OCI-LY3 (cell line): ENCODE data around the gene C16orf86.

ENCODE experiments used
- H2AFZ ChIP-seq: fragments of 200-600, 300-600 bp; shearing (Covaris generic); 2 replicates; pipeline ENCODE4 v1.6.0; 2014; ENCODE audit warnings: antibody characterized with exemption, low read depth, low read length
- H3K27ac ChIP-seq: fragments of 200-600, 300-600 bp; sonication (generic); 2 replicates; pipeline ENCODE4 v1.5.1; 2014; ENCODE audit warnings: mild to moderate bottlenecking, low read length, moderate library complexity, mixed read lengths
- H3K27me3 ChIP-seq: fragments of 200-600, 300-600 bp; sonication (generic); 2 replicates; pipeline ENCODE4 v1.6.1; 2014; ENCODE audit warnings: low read depth, low read length, mixed read lengths
- H3K36me3 ChIP-seq: fragments of 200-600, 300-600 bp; sonication (generic); replicated peaks from 2 replicates; pipeline ENCODE3; 2014; ENCODE audit warnings: low read depth, low read length, mixed read lengths
- H3K4me1 ChIP-seq: fragments of 300-600, 200-600 bp; sonication (generic); 2 replicates; pipeline ENCODE4 v1.6.1; 2014; ENCODE audit warnings: low read length, mixed read lengths
- H3K4me2 ChIP-seq: fragments of 200-600, 300-600 bp; sonication (generic); 2 replicates; pipeline ENCODE4 v1.6.1; 2014; ENCODE audit warnings: low read length, mixed read lengths
- H3K4me3 ChIP-seq: fragments of 300-600, 200-600 bp; sonication (generic); 2 replicates; pipeline ENCODE4 v1.5.1; 2014; ENCODE audit warnings: antibody characterized with exemption, mild to moderate bottlenecking, low read length, moderate library complexity
- H3K79me2 ChIP-seq: fragments of 300-600, 200-600 bp; shearing (Covaris generic); 2 replicates; pipeline ENCODE4 v1.6.1; 2014; ENCODE audit warnings: mild to moderate bottlenecking, low read length, mixed read lengths
- H3K9ac ChIP-seq: fragments of 300-600, 200-600 bp; shearing (Covaris generic); 2 replicates; pipeline ENCODE4 v1.6.0; 2014; ENCODE audit warnings: mild to moderate bottlenecking, low read length, moderate library complexity
- H3K9me3 ChIP-seq: fragments of 200-600, 300-600 bp; shearing (Covaris generic); 2 replicates; pipeline ENCODE4 v1.6.1; 2014; ENCODE audit warnings: low read length, mixed read lengths; ENCODE audit not compliant: insufficient read depth
- H4K20me1 ChIP-seq: fragments of 200-600, 300-600 bp; sonication (generic); 2 replicates; pipeline ENCODE4 v1.6.1; 2016; ENCODE audit warnings: low read length, mixed read lengths; ENCODE audit not compliant: insufficient read depth
- CTCF ChIP-seq: fragments of 200-600, 300-600 bp; sonication (generic); IDR thresholded peaks from 2 replicates; pipeline ENCODE4 v1.5.1; 2014; ENCODE audit warnings: antibody characterized with exemption, low read length, low read depth
- EZH2phosphoT487 ChIP-seq: fragments of 200-600 bp; shearing (Covaris generic); IDR thresholded peaks from 2 replicates; pipeline ENCODE4 v1.6.1; 2018; ENCODE audit warnings: antibody characterized with exemption, mixed run types, low read depth

The C16orf86 gene

GRCh38 chr16:67674851-67675578 is 8.4 kb downstream of the C16orf86 start:
- Histone ChIP-seq H3K9me3 (no peaks in the 10 kb centered on the region), H3K36me3 (no peaks in the 10 kb centered on the region), H3K9ac (no peak overlapping the region), H3K4me1 (peaks cover 18% of the 10 kb centered on the region), H4K20me1 (no peaks in the 10 kb centered on the region), H3K4me3 (no peak overlapping the region), H3K79me2 (no peaks in the 10 kb centered on the region), H3K27ac (no peak overlapping the region), H3K27me3 (no peaks in the 10 kb centered on the region), H3K4me2 (no peak overlapping the region), H2AFZ (no peak overlapping the region)
- TF ChIP-seq CTCF (no peak), EZH2phosphoT487 (no peak)

GRCh38 chr16:67675579-67675935 is 8.9 kb downstream of the C16orf86 start:
- H3K4me2 ChIP-seq: no peak overlapping the region
- no peak overlapping the region for H3K9ac ChIP-seq

GRCh38 chr16:67675999-67676398 is 9.4 kb downstream of the C16orf86 start:
- H3K4me3 ChIP-seq: no peak overlapping the region
- H3K27me3 ChIP-seq: no peaks in the 10 kb centered on the region
- peaks cover 16% of the 10 kb centered on the region for H3K4me1 ChIP-seq
- no peaks in the 10 kb centered on the region for H3K36me3 ChIP-seq
- H3K27ac ChIP-seq: no peak overlapping the region
- H3K9me3 ChIP-seq: no peaks in the 10 kb centered on the region
- no peaks in the 10 kb centered on the region for H4K20me1 ChIP-seq
- H2AFZ ChIP-seq: no peak overlapping the region
- no peaks in the 10 kb centered on the region for H3K79me2 ChIP-seq
- no peak overlapping the region for H3K4me2 ChIP-seq
- TF ChIP-seq EZH2phosphoT487: no peak
- TF ChIP-seq CTCF: no peak
- H3K9ac ChIP-seq: no peak overlapping the region

More at GRCh38 chr16:67675579-67675935, 8.9 kb downstream of the C16orf86 start:
- no peak overlapping the region for H3K27ac ChIP-seq
- no peaks in the 10 kb centered on the region for H3K27me3 ChIP-seq
- no peaks in the 10 kb centered on the region for H3K36me3 ChIP-seq
- H3K4me3 ChIP-seq: no peak overlapping the region
- no peaks in the 10 kb centered on the region for H4K20me1 ChIP-seq
- H2AFZ ChIP-seq: no peak overlapping the region
- peaks cover 16% of the 10 kb centered on the region for H3K4me1 ChIP-seq
- H3K9me3 ChIP-seq: no peaks in the 10 kb centered on the region
- no peaks in the 10 kb centered on the region for H3K79me2 ChIP-seq
- TF ChIP-seq EZH2phosphoT487: no peak
- no peak for TF ChIP-seq CTCF

- H3K27ac ChIP-seq: no peak overlapping the region
- no peaks in the 10 kb centered on the region for H3K9me3 ChIP-seq
- no peak overlapping the region for H2AFZ ChIP-seq
- H3K4me1 ChIP-seq: peaks cover 16% of the 10 kb centered on the region
- no peaks in the 10 kb centered on the region for H4K20me1 ChIP-seq
- no peaks in the 10 kb centered on the region for H3K79me2 ChIP-seq
- TF ChIP-seq EZH2phosphoT487 (no peak), CTCF (no peak)
- H3K4me3 ChIP-seq: no peak overlapping the region
- no peaks in the 10 kb centered on the region for H3K27me3 ChIP-seq
- H3K9ac ChIP-seq: no peak overlapping the region
- H3K36me3 ChIP-seq: no peaks in the 10 kb centered on the region
- H3K4me2 ChIP-seq: no peak overlapping the region
Observed at GRCh38 chr16:67676516-67676915, 9.9 kb downstream of the C16orf86 start.
